A549 treated with ZK216348 at 1 μM for 4 hours (cell line): Measurements from ENCODE around the gene DNMT3L. TPM values are rescaled to one million over a fixed set of nuclear protein-coding genes. Genes with fewer than 3 reads are reported as not detected.

Experiments
- total RNA-seq: library from RNA; stranded (reverse); fragments of 200-300 nt; extraction: Qiagen RNA extraction; gene quantifications from 5 replicates; pipeline ENCODE4 v1.2.3, GENCODE V29; 2022; ENCODE audit warnings: low read depth

Gene DNMT3L
- total RNA-seq, result not detected in 5 replicates

GRCh38 chr21:44261675-44262295 is at the start of gene DNMT3L:
TSS of gene DNMT3L (minus strand) at chr21:44261897. CDS start at chr21:44261259, 638 bp downstream.

GRCh38 chr21:44299458-44300261 is 38.0 kb upstream of the DNMT3L start, which contains the start of gene PFKL:
TSS of gene PFKL (plus strand) at chr21:44300053. CDS start at chr21:44300106, 53 bp downstream.

GRCh38 chr21:44285138-44285992 is 23.7 kb upstream of the DNMT3L start, which contains the start of gene AIRE:
TSS of gene AIRE (plus strand) at chr21:44285876. CDS start at chr21:44286007, 131 bp downstream.

GRCh38 chr21:44240842-44241241 is 20.9 kb downstream of the DNMT3L start, which contains the start of gene ICOSLG:
TSS of gene ICOSLG (minus strand) at chr21:44240943. CDS start at chr21:44240817, 126 bp downstream.

Other genes with a start within 250 kb of the DNMT3L start
- 16.1 to 20.6 TPM (median 18.2 TPM) in 5 replicates for gene TRAPPC10, start 249.6 kb downstream of the DNMT3L start, total RNA-seq
- gene PWP2, start 154.5 kb downstream of the DNMT3L start, total RNA-seq, result 1.2 to 3.7 TPM (median 2.2 TPM) in 5 replicates
- gene GATD3, start 128.2 kb downstream of the DNMT3L start, total RNA-seq, result 1.2 to 5.5 TPM (median 3.3 TPM) in 5 replicates
- gene ICOSLG, start 21.0 kb downstream of the DNMT3L start, total RNA-seq, result 2.0 to 3.6 TPM (median 3.2 TPM) in 5 replicates
- gene AIRE, start 24.0 kb upstream of the DNMT3L start, total RNA-seq, result not detected in 5 replicates
- gene PFKL, start 38.2 kb upstream of the DNMT3L start, total RNA-seq, result 27.8 to 61.6 TPM (median 51.6 TPM) in 5 replicates
- 4.2 to 10.9 TPM (median 8.3 TPM) in 5 replicates for gene CFAP410, start 77.5 kb upstream of the DNMT3L start, total RNA-seq
- gene TRPM2, start 91.7 kb upstream of the DNMT3L start, total RNA-seq, result 4.8 to 9.0 TPM (median 8.0 TPM) in 5 replicates
- gene LRRC3, start 193.6 kb upstream of the DNMT3L start, total RNA-seq, result 0.95 to 2.4 TPM (median 1.9 TPM) in 5 replicates